HepG2 (cell line): ENCODE results near the gene PSMD4. TPM values are rescaled to one million over a fixed set of nuclear protein-coding genes. Genes with fewer than 3 reads are reported as not detected.

Source experiments
- ATF4 ChIP-seq, 2 experiments: fragments of 450-650 bp in 1 of 2; sonication (generic) in 1 of 2; formaldehyde crosslinking; IDR thresholded peaks; 2 replicates each; pipeline versions ENCODE4 v1.5.0 to v1.8.0; 2020 to 2022; ENCODE audit warnings: mild to moderate bottlenecking in 1 of 2, missing genetic modification reagents in 1 of 2
- BRF2 ChIP-seq: sonication (generic); formaldehyde crosslinking; IDR thresholded peaks from 2 replicates; pipeline ENCODE4 v1.8.1; 2022; ENCODE audit warnings: mild to moderate bottlenecking, missing genetic modification reagents
- CBX2 ChIP-seq, 2 experiments: fragments of 200-600 bp in 1 of 2; sonication (generic); formaldehyde crosslinking in 1 of 2; IDR thresholded peaks; 2 replicates each; pipeline versions ENCODE4 v1.7.0 to v1.8.1; 2018 to 2022; ENCODE audit warnings: low read depth in 2 of 2, low read length in 1 of 2, mild to moderate bottlenecking in 1 of 2, missing genetic modification reagents in 1 of 2
- CENPX ChIP-seq: sonication (generic); formaldehyde crosslinking; IDR thresholded peaks from 2 replicates; pipeline ENCODE4 v1.9.0; 2021; ENCODE audit warnings: mild to moderate bottlenecking, missing genetic modification reagents, moderate library complexity
- EEA1 ChIP-seq: sonication (generic); formaldehyde crosslinking; IDR thresholded peaks from 2 replicates; pipeline ENCODE4 v1.5.1; 2020; ENCODE audit warnings: mild to moderate bottlenecking, missing genetic modification reagents, borderline replicate concordance
- FOSL2 ChIP-seq: sonication (generic); formaldehyde crosslinking; IDR thresholded peaks from 2 replicates; pipeline ENCODE4 v1.4.0; 2020; ENCODE audit warnings: missing genetic modification reagents
- FOXO4 ChIP-seq: sonication (generic); formaldehyde crosslinking; conservative IDR thresholded peaks from 2 replicates; pipeline ENCODE4 v1.8.1; 2023; ENCODE audit warnings: missing genetic modification reagents
- KIAA2018 ChIP-seq: sonication (generic); formaldehyde crosslinking; IDR thresholded peaks from 2 replicates; pipeline ENCODE4 v1.5.0; 2020; ENCODE audit warnings: mild to moderate bottlenecking, missing genetic modification reagents, borderline replicate concordance
- SP4 ChIP-seq: sonication (generic); formaldehyde crosslinking; IDR thresholded peaks from 2 replicates; pipeline ENCODE4 v1.8.1; 2023; ENCODE audit warnings: mild to moderate bottlenecking, missing genetic modification reagents
- ZBTB4 ChIP-seq: sonication (generic); formaldehyde crosslinking; IDR thresholded peaks from 2 replicates; pipeline ENCODE4 v1.4.0; 2020; ENCODE audit warnings: missing genetic modification reagents, mild to moderate bottlenecking, borderline replicate concordance
- ZNF782 ChIP-seq: sonication (generic); formaldehyde crosslinking; IDR thresholded peaks from 2 replicates; pipeline ENCODE4 v1.4.0; 2020; ENCODE audit warnings: missing genetic modification reagents, mild to moderate bottlenecking, borderline replicate concordance
- polyA plus RNA-seq, 8 experiments: library from polyadenylated mRNA; depleted of rRNA in 3 of 8; stranded (reverse) in 7 of 8; unstranded in 1 of 8; fragments of >200 nt; fragmentation: Illumina TruSeq in 4 of 8; extraction: Trizol in 4 of 8; gene quantifications; 2 replicates each; pipeline versions ENCODE4 v1.2.1 to v1.2.3, GENCODE V29; 2011 to 2016; ENCODE audit warnings: low read depth in 4 of 8, missing spikeins in 1 of 8, mixed read lengths in 1 of 8; ENCODE audit not compliant: insufficient read depth in 1 of 8
- total RNA-seq, 5 experiments: library from RNA; depleted of rRNA; stranded (reverse); fragments of >200 nt; fragmentation: Illumina TruSeq; extraction: Trizol; gene quantifications; 2 replicates each; pipeline ENCODE4 v1.2.3, GENCODE V29; 2016; ENCODE audit warnings: low read depth in 1 of 5

The PSMD4 gene
- total and polyA plus RNA-seq, 2 of the 13 experiments (the other 11 are each of a cell fraction or from before 2014, with no cell fraction given): 194 to 243 TPM

- no peak for TF ChIP-seq FOSL2 (CRISPR knock-in tag)
- TF ChIP-seq ZBTB4 (CRISPR knock-in tag): peak; percentile 84; the same call in 1 of the 2 replicates
- 0 out of 2 replicates have a peak, but pooled peaks have one; percentile 70 for TF ChIP-seq EEA1
- TF ChIP-seq KIAA2018 (CRISPR knock-in tag): no peak
- TF ChIP-seq CBX2 (IDR thresholded peaks at IDR 0.05; ENCODE audit: low read depth, low read length): no peak
- TF ChIP-seq CBX2 (CRISPR knock-in tag; IDR thresholded peaks at IDR 0.05; ENCODE audit: low read depth): no peak
- TF ChIP-seq BRF2: peak; percentile 63; the same call in 1 of the 2 replicates
- no peak for TF ChIP-seq FOXO4
- peak in 1 of 2 experiments; percentile 89; a peak in 2 of 4 replicates for TF ChIP-seq ATF4 (CRISPR knock-in tag; IDR thresholded peaks at IDR 0.05)
- no peak for TF ChIP-seq CENPX
- peak; percentile 32; the same call in 1 of the 2 replicates for TF ChIP-seq ZNF782 (CRISPR knock-in tag)
- peak; percentile 91 for TF ChIP-seq SP4 (CRISPR knock-in tag)
Observed at GRCh38 chr1:151281225-151281968, 26.9 kb downstream of the PSMD4 start (continued).
